HG02884 (cell line): ENCODE measurements around the gene KIF4B.

ENCODE experiments used
- ATAC-seq: cut with Tn5 transposase; IDR thresholded peaks from one replicate; pipeline ENCODE4 v1.9.1; 2021; ENCODE audit warnings: mild to moderate bottlenecking, moderate library complexity; ENCODE audit not compliant: unreplicated experiment

Gene KIF4B

DNA sequence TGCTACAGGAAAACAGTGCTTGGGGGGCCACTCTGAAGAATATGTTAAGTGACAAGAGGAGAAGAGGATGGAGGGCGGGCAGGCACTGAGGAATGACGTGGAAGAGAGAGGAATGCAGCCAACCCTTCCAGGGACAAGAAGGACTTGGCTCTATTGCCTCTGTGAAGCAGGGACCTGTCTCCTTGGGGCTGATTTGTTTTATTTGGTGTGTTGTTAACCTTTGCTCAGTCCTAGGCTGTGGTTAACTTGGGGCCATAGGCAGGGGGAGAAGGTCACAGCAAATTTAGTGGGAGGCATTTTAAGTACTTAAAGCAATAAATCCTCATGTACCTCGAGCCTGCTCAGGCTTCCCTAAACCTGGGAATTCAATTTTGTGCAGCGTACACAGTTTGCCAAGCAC lies 39.9 kb downstream of the KIF4B start:
- no peak for ATAC-seq

DNA sequence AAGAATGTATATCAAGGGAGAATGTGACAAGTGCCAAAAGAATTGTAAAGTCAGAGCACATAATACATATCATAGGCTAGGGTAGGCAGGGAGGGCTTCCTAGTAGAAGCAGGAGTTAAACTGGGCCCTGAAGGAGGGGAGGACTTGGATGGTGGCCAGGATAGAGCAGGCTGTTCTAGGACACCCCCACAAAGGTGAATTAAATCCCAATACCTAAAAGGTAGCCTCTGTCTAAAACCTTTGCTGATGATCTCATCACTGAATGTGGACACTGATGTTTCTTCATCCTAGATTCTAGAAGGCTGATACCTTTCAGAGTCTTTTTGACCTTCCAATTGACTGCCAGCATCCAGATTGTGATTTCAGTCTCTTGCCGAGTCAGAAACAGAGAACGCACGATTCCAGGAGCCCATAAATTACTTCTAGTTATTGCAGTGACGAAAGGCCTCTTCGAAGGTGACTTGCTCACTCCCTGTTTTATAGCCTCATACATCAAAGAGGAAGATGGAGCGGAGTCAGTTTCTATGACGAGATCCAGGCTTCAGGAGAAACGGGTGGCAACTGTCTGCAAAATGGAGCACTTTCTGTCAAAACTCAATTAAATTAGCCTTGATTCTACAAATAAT lies 43.2 kb downstream of the KIF4B start:
- ATAC-seq = no peak

DNA sequence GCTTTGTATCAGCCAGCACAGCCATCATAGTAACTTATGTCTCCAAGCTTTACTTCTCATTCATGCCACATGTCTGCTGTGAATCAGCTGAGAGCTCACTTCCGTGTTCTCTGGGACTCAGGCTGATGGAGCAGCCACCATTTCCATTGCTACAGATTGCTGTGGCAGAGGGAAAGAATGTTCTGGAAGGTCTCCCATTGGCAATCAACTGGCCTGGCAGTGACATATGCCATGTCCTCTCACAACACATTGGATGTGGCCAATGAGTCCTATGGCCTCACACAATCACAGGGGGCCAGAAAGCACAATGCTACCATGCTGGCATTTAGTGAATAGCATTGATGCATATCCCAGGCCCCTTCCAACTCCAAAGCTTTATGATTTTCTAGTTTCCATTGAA lies 44.1 kb downstream of the KIF4B start:
- ATAC-seq = no peak

DNA sequence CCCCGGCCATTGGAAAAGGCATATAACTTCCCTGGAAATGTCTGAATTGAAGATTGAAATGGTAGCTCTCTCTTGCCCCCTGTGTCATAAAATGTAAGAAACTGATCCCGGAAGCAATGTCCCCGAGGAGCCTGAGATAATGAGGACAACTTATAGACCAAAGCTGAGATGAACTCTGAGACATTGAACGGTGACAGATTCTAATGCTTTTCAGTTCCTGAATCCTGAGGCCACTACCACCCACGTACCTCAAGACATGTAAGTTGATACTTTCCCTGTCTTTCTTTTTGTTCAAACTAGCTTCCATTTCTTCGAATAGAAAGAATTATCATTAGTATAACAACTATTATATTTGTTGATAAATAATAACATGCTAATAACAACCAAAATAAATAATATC lies 51.0 kb downstream of the KIF4B start:
- ATAC-seq = peak; percentile 73

DNA sequence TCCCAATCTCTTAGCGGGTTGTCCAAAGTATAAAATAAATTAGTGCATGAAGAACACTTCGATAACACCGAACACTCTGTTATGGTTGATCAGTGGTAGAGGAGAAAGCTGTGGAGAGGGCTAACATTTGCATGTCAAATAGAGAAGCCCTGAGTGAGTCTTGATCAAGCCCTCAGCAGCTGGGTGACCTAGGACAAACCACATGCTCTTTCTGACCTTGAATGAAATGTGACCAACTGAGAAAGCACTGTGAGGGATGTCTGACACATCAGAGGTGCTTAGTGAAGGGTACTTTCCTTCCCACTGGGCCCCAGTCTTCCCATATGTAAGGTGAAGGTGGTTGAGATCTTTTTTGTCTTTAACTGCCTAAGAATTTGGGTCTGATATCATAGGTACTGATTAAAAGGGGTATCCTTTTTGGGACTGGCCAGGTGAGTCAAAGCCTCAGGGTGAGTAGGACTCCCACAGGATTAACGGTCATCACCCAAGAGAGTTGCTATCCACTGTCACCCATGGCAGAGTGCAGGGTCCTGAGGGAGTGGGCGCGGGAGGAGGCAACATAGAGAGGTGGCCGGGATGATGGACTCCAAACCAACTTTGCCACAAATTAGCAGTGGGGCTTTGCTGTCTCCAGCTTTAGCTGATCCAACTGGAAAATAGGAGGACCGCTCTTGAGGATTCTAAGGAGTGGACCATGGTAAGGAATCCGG lies 53.5 kb downstream of the KIF4B start:
- no peak for ATAC-seq
